ENCODE data around the gene ACBD4. TPM values are rescaled to one million over a fixed set of nuclear protein-coding genes. Genes with fewer than 3 reads are reported as not detected.
A peak's percentile ranks its signal among the peaks of the same experiment; 100 is the strongest.

The ACBD4 gene
- total RNA-seq, 4 donors from 2014 or later: 6.4 to 23.2 (median 8.5) TPM

DNA sequence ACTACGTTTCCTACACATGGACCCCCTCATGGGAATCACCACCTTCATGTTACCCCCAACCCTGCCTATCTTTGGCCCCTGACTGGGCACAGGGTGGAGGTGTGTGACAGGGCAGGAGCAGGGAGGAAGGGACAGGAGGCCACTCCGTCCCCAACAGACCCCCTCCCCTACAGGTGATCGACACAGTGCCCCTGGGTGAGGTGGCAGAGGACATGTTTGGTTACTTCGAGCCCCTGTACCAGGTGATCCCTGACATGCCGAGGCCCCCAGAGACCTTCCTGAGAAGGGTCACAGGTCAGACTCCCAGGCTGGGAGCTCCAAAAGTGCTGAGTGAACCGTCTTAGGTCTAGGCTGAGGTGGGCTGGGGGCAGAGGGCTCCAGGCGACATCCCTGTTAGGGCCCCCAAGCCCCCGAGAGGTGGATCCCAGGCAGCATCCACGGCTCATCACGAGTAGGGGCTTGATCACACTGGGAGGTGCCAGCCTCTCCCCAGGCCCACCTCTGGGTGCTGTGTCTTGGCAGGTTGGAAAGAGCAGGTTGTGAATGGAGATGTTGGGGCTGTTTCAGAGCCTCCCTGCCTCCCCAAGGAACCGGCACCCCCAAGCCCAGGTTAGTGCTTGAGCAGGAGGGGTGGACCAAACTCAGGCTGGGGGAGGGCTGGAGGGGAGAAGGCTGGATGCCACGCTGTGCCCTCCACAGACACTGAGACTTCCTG, 1.5 kb downstream of the ACBD4 start:
- TF ChIP-seq, protein P1, sequence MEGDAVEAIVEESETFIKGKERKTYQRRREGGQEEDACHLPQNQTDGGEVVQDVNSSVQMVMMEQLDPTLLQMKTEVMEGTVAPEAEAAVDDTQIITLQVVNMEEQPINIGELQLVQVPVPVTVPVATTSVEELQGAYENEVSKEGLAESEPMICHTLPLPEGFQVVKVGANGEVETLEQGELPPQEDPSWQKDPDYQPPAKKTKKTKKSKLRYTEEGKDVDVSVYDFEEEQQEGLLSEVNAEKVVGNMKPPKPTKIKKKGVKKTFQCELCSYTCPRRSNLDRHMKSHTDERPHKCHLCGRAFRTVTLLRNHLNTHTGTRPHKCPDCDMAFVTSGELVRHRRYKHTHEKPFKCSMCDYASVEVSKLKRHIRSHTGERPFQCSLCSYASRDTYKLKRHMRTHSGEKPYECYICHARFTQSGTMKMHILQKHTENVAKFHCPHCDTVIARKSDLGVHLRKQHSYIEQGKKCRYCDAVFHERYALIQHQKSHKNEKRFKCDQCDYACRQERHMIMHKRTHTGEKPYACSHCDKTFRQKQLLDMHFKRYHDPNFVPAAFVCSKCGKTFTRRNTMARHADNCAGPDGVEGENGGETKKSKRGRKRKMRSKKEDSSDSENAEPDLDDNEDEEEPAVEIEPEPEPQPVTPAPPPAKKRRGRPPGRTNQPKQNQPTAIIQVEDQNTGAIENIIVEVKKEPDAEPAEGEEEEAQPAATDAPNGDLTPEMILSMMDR (IDR thresholded peaks at IDR 0.05): no peak
- no peak for ATAC-seq (ENCODE audit: low FRiP score)

DNA sequence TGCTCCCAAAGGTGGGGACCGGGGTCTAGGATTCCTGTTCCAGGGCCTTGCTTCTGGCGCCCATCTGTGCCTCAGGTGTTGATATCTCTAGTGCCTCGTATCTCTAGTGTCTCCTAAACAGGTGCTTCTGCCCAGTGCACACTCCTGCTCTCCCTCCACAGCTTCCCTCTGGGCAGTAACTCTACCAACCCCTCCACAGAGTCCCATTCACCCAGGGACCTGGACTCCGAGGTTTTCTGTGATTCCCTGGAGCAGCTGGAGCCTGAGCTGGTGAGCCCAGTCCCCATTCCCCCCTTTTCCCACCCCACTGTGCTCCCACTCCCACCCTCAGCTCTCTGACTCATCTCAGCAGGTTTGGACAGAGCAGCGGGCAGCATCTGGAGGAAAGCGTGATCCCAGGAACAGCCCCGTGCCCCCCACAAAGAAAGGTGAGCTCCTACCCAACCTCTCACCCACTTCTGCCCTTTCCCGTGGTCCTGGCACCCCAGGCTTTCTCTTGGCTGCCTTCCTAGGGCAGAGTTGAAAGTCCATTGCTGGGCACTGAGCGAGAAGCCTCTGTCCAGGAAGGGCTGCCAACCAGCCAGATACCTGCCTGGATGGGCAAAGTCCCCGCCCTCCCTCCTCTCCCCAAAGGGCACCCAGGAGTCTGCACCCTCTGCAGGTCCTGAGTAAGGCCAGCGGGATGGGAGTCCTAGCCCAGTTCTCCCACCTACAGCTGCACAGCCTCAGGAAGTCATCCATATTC, 2.2 kb downstream of the ACBD4 start:
- DNase-seq (ENCODE audit: low spot score) (no peak), ATAC-seq (ENCODE audit: low FRiP score) (no peak)
- TF ChIP-seq, protein P1 (IDR thresholded peaks at IDR 0.05): no peak

More for the DNA sequence above, 1.5 kb downstream of the ACBD4 start:
- no peak for DNase-seq (ENCODE audit: low spot score)

DNA sequence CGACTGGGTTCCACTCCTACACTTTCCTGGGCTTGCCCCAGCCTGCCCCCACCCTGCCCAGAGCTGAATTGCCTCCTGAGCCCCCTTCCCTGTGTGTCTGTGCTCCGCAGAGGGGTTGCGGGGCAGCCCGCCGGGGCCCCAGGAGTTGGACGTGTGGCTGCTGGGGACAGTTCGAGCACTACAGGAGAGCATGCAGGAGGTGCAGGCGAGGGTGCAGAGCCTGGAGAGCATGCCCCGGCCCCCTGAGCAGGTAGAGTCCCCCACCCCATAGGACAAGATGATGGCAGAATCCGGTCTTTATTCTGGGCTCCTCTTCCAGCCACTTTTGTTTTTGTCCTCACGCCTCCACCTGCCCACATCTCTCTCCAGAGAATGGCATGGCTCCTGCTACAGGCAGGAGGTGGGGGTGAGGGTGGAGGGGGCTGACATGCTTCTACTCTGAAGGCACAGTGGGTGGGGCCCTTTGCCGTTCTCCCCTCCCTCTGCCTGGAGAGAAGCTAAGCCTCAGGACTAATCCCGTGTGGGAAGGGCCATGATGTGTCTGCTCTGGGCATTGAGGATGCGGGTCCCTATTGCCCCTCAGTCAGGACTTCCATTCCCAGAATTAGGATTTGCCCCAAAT, 3.5 kb downstream of the ACBD4 start:
- DNase-seq (ENCODE audit: low spot score) (no peak), ATAC-seq (ENCODE audit: low FRiP score) (no peak)
- TF ChIP-seq, protein P1 (IDR thresholded peaks at IDR 0.05): no peak

DNA sequence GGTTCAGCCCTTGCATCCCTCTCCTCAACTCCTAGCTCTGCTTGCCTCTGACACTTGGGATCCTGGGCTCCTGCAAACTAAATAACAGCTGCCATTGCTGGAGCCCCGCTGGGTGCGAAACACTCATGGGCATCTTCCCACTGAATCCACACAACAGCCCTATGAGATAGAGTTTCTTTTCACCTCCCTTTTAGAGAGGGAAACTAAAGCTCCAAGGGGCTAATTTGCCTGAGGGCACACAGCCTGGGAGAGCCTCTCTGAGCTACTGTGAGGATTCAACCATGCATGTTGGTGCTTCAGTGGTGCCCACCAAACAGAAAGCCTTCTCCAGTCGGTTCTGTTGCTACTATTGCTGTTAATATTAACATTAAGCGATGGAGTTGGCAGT, 4.0 kb downstream of the ACBD4 start:
- no peak for DNase-seq (ENCODE audit: low spot score)
- TF ChIP-seq, protein P1 (IDR thresholded peaks at IDR 0.05): no peak

DNA sequence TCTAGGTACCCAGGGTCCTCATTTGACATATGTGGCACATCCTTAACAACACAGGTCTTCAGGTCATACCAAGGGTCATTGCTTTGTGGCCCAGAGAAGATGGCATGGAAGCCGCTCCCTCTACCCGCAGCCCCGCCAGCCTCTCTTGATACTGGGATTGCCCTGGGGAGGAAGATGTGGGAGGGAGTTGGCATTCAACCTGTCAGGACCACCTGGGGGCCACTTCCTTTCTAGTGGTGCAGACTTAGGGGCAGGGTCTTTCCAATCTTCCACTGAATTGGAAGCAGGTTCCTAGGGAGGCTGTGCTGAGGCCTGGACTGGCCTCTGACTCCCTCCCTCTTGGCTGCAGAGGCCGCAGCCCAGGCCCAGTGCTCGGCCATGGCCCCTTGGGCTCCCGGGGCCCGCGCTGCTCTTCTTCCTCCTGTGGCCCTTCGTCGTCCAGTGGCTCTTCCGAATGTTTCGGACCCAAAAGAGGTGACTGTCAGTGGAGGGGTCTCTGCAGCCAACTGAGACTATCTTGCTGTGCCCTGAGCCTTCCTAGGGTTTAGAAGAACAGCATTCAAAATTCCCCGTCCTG, 7.7 kb downstream of the ACBD4 start:
- TF ChIP-seq, protein P1 (IDR thresholded peaks at IDR 0.05): no peak
- DNase-seq (ENCODE audit: low spot score) (no peak), ATAC-seq (ENCODE audit: low FRiP score) (no peak)

More for the DNA sequence above, 4.0 kb downstream of the ACBD4 start:
- no peak for ATAC-seq (ENCODE audit: low FRiP score)

DNA sequence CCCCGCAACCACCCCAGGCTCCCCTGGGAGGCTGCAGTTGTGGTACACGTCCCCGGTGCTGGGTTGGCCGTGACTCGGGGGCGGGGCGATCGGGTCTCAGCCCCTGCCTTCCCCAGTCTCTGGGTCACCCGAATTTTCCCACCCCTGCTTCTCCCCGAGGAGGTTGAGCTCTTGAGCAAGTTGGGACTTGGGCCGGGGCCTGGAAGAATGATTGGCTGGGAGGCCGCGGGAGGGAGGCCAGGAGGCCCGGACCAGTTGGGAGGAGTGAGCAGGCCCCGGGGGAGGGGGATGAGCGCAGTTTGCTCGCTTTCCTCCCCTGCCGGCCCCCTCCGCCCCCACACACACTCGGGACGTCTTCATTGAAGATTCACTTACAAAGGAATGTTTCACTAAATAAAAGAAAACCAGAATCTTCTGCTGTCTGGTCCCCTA, 8.3 kb downstream of the ACBD4 start:
- ATAC-seq (ENCODE audit: low FRiP score): peak; percentile 31

More for the DNA sequence above, 8.3 kb downstream of the ACBD4 start:
- TF ChIP-seq, protein P1 (IDR thresholded peaks at IDR 0.05): no peak
- DNase-seq (ENCODE audit: low spot score): peak; percentile 62

Data from omental fat pad (tissue), 4 donors.